KMS-11 (cell line): ENCODE results near the gene MAIP1.
"Not testable (repeated sequence)": the region's sequence is repeated elsewhere in the genome, so short reads cannot be mapped to it uniquely, and the experiment has no call there.

ENCODE experiments used
- H2AFZ ChIP-seq: fragments of 200-600 bp; sonication (generic); 2 replicates; pipeline ENCODE4 v1.6.1; 2016; ENCODE audit warnings: antibody characterized with exemption, mixed run types, low read depth
- H3K27ac ChIP-seq: fragments of 200-600 bp; sonication (generic); 2 replicates; pipeline ENCODE4 v1.6.1; 2016; ENCODE audit warnings: mild to moderate bottlenecking, mixed run types
- H3K27me3 ChIP-seq: fragments of 200-600 bp; sonication (generic); 2 replicates; pipeline ENCODE4 v1.6.1; 2017; ENCODE audit warnings: mild to moderate bottlenecking, low read depth, mixed run types, moderate library complexity; ENCODE audit not compliant: insufficient read depth
- H3K36me3 ChIP-seq: fragments of 200-600 bp; sonication (generic); 2 replicates; pipeline ENCODE4 v1.6.1; 2017; ENCODE audit warnings: mild to moderate bottlenecking, mixed run types; ENCODE audit not compliant: insufficient read depth
- H3K4me1 ChIP-seq: fragments of 200-600 bp; sonication (generic); 2 replicates; pipeline ENCODE4 v1.6.1; 2016; ENCODE audit warnings: mild to moderate bottlenecking, low read depth, mixed run types; ENCODE audit not compliant: poor library complexity, severe bottlenecking
- H3K4me2 ChIP-seq: fragments of 200-600 bp; sonication (generic); 2 replicates; pipeline ENCODE4 v1.7.0; 2016; ENCODE audit warnings: mild to moderate bottlenecking, mixed run types
- H3K4me3 ChIP-seq: fragments of 200-600 bp; sonication (generic); IDR thresholded peaks from 2 replicates; pipeline ENCODE4 v1.6.1; 2017; ENCODE audit warnings: low read depth, low read length, mixed read lengths; ENCODE audit not compliant: insufficient read depth
- H3K79me2 ChIP-seq: fragments of 200-600 bp; sonication (generic); 2 replicates; pipeline ENCODE4 v1.6.1; 2016; ENCODE audit warnings: low read depth, mixed run types; ENCODE audit not compliant: insufficient read depth
- H3K9ac ChIP-seq: fragments of 200-600 bp; sonication (generic); 2 replicates; pipeline ENCODE4 v1.6.1; 2016; ENCODE audit warnings: mild to moderate bottlenecking, mixed run types
- H4K20me1 ChIP-seq: fragments of 200-600 bp; sonication (generic); 2 replicates; pipeline ENCODE4 v1.6.1; 2016; ENCODE audit warnings: mild to moderate bottlenecking, mixed run types; ENCODE audit not compliant: insufficient read depth
- TF ChIP-seq, protein P1 (sequence below): fragments of 200-600 bp; sonication (generic); conservative IDR thresholded peaks from 2 replicates; pipeline ENCODE4 v1.6.1; 2017; ENCODE audit warnings: low read depth, mild to moderate bottlenecking, antibody characterized with exemption, low read length, moderate library complexity, mixed read lengths

Gene MAIP1

DNA sequence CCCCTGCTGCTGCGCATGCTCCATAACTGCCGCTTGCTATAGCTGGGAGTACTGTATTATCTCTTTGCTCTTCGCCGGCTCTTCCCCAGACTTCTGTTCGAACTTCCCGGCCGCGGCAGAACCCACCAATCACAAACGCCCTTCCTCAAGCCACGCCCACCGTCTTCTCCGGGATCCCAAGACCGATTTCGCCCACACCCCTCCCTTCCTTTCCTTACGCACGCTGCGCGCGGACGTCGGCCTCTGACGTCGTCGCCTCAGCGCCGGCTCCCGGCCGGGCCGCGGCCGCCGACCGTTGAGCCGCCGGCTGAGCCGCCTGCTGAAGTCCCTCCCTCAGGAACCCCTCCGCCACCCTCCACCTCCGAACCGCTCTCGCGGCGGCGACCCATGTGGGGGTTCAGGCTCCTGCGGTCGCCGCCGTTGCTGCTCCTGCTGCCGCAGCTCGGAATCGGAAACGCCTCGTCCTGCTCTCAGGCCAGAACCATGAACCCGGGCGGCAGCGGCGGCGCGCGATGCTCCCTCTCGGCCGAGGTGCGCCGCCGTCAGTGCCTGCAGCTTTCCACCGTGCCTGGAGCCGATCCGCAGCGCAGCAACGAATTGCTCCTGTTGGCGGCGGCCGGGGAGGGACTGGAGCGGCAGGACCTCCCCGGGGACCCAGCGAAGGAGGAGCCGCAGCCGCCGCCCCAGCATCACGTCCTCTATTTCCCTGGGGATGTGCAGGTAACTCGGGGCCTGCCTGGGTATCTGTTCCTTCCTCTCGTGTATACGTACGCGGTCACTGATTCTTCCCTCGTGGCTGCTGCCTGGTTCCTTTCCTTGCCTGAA, 44.1 kb upstream of the MAIP1 start, which contains the start of gene C2orf69:
TSS of gene C2orf69 (plus strand) at position 242 of the 825 bp plus-strand sequence. CDS start at position 388, 146 bp downstream.
- Histone ChIP-seq H3K79me2 (peaks cover 43% of the 10 kb centered on the region), H3K27ac (peak within 1 kb of the TSS; percentile 92), H3K27me3 (no peaks in the 10 kb centered on the region), H4K20me1 (no peaks in the 10 kb centered on the region), H3K4me1 (peaks cover 26% of the 10 kb centered on the region), H3K36me3 (no peaks in the 10 kb centered on the region), H2AFZ (peak within 1 kb of the TSS; percentile 76), H3K9ac (peak within 1 kb of the TSS; percentile 91), H3K4me3 (no peak within 1 kb of the TSS), H3K4me2 (peak within 1 kb of the TSS; percentile 79)
- TF ChIP-seq, protein P1, sequence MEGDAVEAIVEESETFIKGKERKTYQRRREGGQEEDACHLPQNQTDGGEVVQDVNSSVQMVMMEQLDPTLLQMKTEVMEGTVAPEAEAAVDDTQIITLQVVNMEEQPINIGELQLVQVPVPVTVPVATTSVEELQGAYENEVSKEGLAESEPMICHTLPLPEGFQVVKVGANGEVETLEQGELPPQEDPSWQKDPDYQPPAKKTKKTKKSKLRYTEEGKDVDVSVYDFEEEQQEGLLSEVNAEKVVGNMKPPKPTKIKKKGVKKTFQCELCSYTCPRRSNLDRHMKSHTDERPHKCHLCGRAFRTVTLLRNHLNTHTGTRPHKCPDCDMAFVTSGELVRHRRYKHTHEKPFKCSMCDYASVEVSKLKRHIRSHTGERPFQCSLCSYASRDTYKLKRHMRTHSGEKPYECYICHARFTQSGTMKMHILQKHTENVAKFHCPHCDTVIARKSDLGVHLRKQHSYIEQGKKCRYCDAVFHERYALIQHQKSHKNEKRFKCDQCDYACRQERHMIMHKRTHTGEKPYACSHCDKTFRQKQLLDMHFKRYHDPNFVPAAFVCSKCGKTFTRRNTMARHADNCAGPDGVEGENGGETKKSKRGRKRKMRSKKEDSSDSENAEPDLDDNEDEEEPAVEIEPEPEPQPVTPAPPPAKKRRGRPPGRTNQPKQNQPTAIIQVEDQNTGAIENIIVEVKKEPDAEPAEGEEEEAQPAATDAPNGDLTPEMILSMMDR, result no peak

DNA sequence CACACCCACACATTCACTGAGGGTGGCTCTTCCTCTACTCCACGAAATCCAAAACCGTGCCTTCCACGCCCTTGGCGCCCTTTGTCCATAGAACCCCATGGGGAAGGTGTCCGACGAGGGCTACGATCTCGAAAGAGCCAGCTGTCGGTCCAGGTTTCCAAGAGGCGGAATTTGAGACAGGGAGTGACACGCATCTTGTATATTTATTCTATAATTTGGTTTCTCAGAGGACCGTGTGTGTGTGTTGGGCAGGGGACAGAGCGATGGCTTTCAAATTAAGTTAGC, 43.6 kb upstream of the MAIP1 start:
- Histone ChIP-seq H3K4me3 (no peak overlapping the region), H3K79me2 (peaks cover 48% of the 10 kb centered on the region), H3K4me2 (peak overlapping the region; percentile 69), H3K36me3 (peaks cover 3% of the 10 kb centered on the region; the same call in 1 of the 2 replicates), H2AFZ (peak overlapping the region; percentile 76), H3K9ac (peak overlapping the region; percentile 91), H4K20me1 (no peaks in the 10 kb centered on the region), H3K27me3 (no peaks in the 10 kb centered on the region), H3K4me1 (peaks cover 26% of the 10 kb centered on the region), H3K27ac (peak overlapping the region; percentile 92)
- TF ChIP-seq, protein P1, result no peak

DNA sequence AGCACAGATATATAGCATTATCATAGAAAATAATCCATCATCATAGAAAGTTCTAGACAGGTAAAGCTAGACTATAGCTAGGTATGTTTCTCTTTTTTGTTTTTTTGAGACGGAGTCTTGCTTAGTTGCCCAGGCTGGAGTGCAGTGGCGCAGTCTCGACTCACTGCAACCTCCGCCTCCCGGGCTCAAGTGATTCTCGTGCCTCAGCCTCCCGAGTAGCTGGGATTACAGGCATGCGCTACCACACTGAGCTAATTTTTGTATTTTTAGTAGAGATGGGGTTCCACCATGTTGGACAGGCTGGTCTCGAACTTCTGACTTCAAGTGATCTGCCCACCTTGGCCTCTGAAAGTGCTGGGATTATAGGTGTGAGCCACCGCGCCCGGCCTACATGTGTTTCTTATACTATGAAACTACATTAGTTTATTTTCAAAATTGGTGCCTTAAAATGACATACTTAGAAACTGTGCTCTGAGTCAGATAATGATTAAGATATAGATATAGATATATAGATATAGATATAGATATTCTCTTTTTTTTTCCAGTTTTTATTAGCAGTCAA, 42.7 kb upstream of the MAIP1 start:
- H3K27me3 ChIP-seq, H2AFZ ChIP-seq, H3K4me3 ChIP-seq, H3K36me3 ChIP-seq, H4K20me1 ChIP-seq: not testable (repeated sequence)
- H3K9ac ChIP-seq, result peak overlapping the region; percentile 91; the same call in 1 of the 2 replicates
- peaks cover 26% of the 10 kb centered on the region for H3K4me1 ChIP-seq
- peaks cover 56% of the 10 kb centered on the region for H3K79me2 ChIP-seq
- H3K27ac ChIP-seq, result peak overlapping the region; percentile 92; the same call in 1 of the 2 replicates
- H3K4me2 ChIP-seq, result peak overlapping the region; percentile 69

DNA sequence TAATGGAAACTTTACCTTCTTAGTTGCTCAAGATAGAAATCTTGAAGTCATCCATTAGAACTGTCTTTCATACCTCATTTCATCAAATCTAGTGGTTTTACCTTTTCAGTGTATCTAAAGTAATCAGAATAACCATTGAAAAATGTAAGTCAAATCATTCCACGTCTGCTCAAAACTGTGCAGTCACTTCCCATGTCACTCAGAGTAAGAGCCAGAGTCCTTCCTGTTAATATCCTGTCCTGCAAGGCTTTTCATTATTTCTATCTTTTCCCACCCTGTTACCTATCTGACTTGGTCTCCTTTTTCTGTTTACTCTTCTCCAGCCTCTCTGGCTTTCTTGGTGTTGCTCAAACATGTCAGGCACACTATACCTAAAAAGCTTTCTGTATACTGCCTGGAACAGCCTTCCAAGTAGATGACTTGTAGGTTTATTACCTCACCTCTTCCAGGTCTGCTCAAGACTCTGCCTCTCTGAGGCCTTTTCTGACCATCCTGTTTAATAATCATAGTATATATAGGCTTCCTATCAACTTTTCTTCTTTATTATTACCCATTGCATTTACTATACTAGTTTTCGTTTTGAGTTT, 40.9 kb upstream of the MAIP1 start:
- H3K4me2 ChIP-seq, result peak overlapping the region; percentile 3; the same call in 1 of the 2 replicates
- peaks cover 26% of the 10 kb centered on the region for H3K4me1 ChIP-seq
- peaks cover 73% of the 10 kb centered on the region for H3K79me2 ChIP-seq
- no peak overlapping the region for H2AFZ ChIP-seq
- H3K9ac ChIP-seq, result no peak overlapping the region
- no peaks in the 10 kb centered on the region for H3K27me3 ChIP-seq
- H3K27ac ChIP-seq, result no peak overlapping the region
- H3K4me3 ChIP-seq, result no peak overlapping the region
- H4K20me1 ChIP-seq, result no peaks in the 10 kb centered on the region
- TF ChIP-seq, protein P1, result no peak
- H3K36me3 ChIP-seq, result peaks cover 4% of the 10 kb centered on the region; the same call in 1 of the 2 replicates
